H1 (cell line): Measurements from ENCODE around the gene E2F2. TPM values are rescaled to one million over a fixed set of nuclear protein-coding genes. Genes with fewer than 3 reads are reported as not detected.

Experiments
- CTCF ChIA-PET: fragments of 300-600 bp; sonication (Branson Sonifier 250); formaldehyde crosslinking; loops from one replicate; lab custom pipeline; 2021; ENCODE audit not compliant: partially characterized antibody; lab: Charles Lee
- POLR2A ChIA-PET: fragments of 300-600 bp; sonication (Branson Sonifier 250); formaldehyde crosslinking; loops from one replicate; lab custom pipeline; 2021; ENCODE audit warnings: inconsistent platforms; ENCODE audit not compliant: partially characterized antibody; lab: Charles Lee
- DNase-seq, 2 experiments: peaks; one replicate each; pipeline versions ENCODE4 v3.0.0 to v3.0.0-alpha.2; 2010 to 2022; ENCODE audit warnings: low spot score in 2 of 2, low read depth in 1 of 2, mixed read lengths in 1 of 2
- FAIRE-seq: peaks from 2 replicates; lab custom pipeline; 2011; peaks lifted over from hg19 to GRCh38; lab: Jason Lieb, UNC
- H2AFZ ChIP-seq: 2 replicates; pipeline ENCODE4 v1.8.1; 2012; ENCODE audit warnings: low read length, inconsistent platforms
- H2AK5ac ChIP-seq: 2 replicates; pipeline ENCODE4 v1.6.1; 2013; ENCODE audit warnings: low read depth, low read length
- H2BK120ac ChIP-seq: replicated peaks from 2 replicates; pipeline ENCODE3; 2013; ENCODE audit warnings: low read depth, low read length, inconsistent platforms
- H2BK12ac ChIP-seq: 2 replicates; pipeline ENCODE4 v1.6.1; 2013; ENCODE audit warnings: low read depth, low read length
- H2BK15ac ChIP-seq: 2 replicates; pipeline ENCODE4 v1.6.1; 2013; ENCODE audit warnings: low read length
- H2BK20ac ChIP-seq: 2 replicates; pipeline ENCODE4 v1.6.1; 2013; ENCODE audit warnings: low read length
- H2BK5ac ChIP-seq: 2 replicates; pipeline ENCODE4 v1.6.1; 2013; ENCODE audit warnings: low read depth, low read length
- H3K14ac ChIP-seq: 2 replicates; pipeline ENCODE4 v1.6.1; 2013; ENCODE audit warnings: inconsistent platforms; ENCODE audit not compliant: insufficient read length
- H3K18ac ChIP-seq: 2 replicates; pipeline ENCODE4 v1.6.1; 2013; ENCODE audit warnings: low read length; ENCODE audit errors: extremely low read depth
- H3K23ac ChIP-seq: 2 replicates; pipeline ENCODE4 v1.6.1; 2013; ENCODE audit warnings: inconsistent platforms; ENCODE audit not compliant: insufficient read length
- H3K23me2 ChIP-seq: 2 replicates; pipeline ENCODE4 v1.6.1; 2013; ENCODE audit warnings: low read depth, low read length
- H3K27ac ChIP-seq: 2 replicates; pipeline ENCODE4 v1.6.1; 2011; ENCODE audit warnings: low read depth, low read length, inconsistent platforms
- H3K27me3 ChIP-seq, 4 experiments: replicated peaks in 1 of 4; 1 replicate in 1 of 4; 2 replicates in 3 of 4; pipeline versions ENCODE4 v1.6.1 to v1.8.1; 2011 to 2013; ENCODE audit warnings: low read length in 3 of 4, mild to moderate bottlenecking in 3 of 4, inconsistent platforms in 2 of 4, mixed read lengths in 2 of 4, moderate library complexity in 1 of 4; ENCODE audit not compliant: control insufficient read depth in 3 of 4, insufficient read depth in 3 of 4; ENCODE audit errors: extremely low read depth in 1 of 4
- H3K36me3 ChIP-seq, 4 experiments: 2 replicates each; pipeline versions ENCODE4 v1.6.1 to v1.8.1; 2011 to 2013; ENCODE audit warnings: mild to moderate bottlenecking in 4 of 4, low read length in 3 of 4, moderate library complexity in 2 of 4, control low read depth in 1 of 4, inconsistent platforms in 1 of 4; ENCODE audit not compliant: insufficient read depth in 4 of 4, control insufficient read depth in 2 of 4
- H3K4ac ChIP-seq: replicated peaks from 2 replicates; pipeline ENCODE3; 2013; ENCODE audit warnings: low read length, low read depth, mixed read lengths, inconsistent platforms; ENCODE audit not compliant: insufficient read length
- H3K4me1 ChIP-seq, 4 experiments: replicated peaks in 1 of 4; 1 replicate in 1 of 4; 2 replicates in 3 of 4; pipeline versions ENCODE4 v1.6.1 to v1.8.1; 2011 to 2013; ENCODE audit warnings: low read length in 3 of 4, inconsistent platforms in 2 of 4, mixed read lengths in 1 of 4; ENCODE audit not compliant: insufficient read depth in 4 of 4, control insufficient read depth in 3 of 4
- H3K4me2 ChIP-seq, 2 experiments: 2 replicates each; pipeline versions ENCODE4 v1.6.1 to v1.8.1; 2011 to 2013; ENCODE audit warnings: low read depth in 2 of 2, low read length in 2 of 2, control low read depth in 1 of 2, inconsistent platforms in 1 of 2, mild to moderate bottlenecking in 1 of 2; ENCODE audit not compliant: insufficient read depth in 1 of 2
- H3K4me3 ChIP-seq, 4 experiments: fragments of 200-600, 300-600 bp in 1 of 4; sonication (generic), shearing (Covaris generic), sonication (Bioruptor Twin) in 1 of 4; 2 replicates each; pipeline versions ENCODE4 v1.5.1 to v1.8.1; 2011 to 2016; ENCODE audit warnings: low read length in 4 of 4, low read depth in 3 of 4, control low read depth in 2 of 4, inconsistent platforms in 2 of 4, mild to moderate bottlenecking in 2 of 4, mixed read lengths in 1 of 4, moderate library complexity in 1 of 4; ENCODE audit not compliant: insufficient read depth in 2 of 4; ENCODE audit errors: extremely low read depth in 1 of 4
- H3K56ac ChIP-seq: replicated peaks from 2 replicates; pipeline ENCODE3; 2013; ENCODE audit warnings: low read depth, mild to moderate bottlenecking, mixed read lengths, low read length, inconsistent platforms; ENCODE audit not compliant: insufficient read length
- H3K79me1 ChIP-seq: 2 replicates; pipeline ENCODE4 v1.6.1; 2013; ENCODE audit warnings: low read depth, low read length, control low read depth
- H3K79me2 ChIP-seq, 2 experiments: 2 replicates each; pipeline versions ENCODE4 v1.6.1 to v1.8.1; 2012 to 2013; ENCODE audit warnings: low read length in 2 of 2, mild to moderate bottlenecking in 2 of 2, inconsistent platforms in 1 of 2; ENCODE audit not compliant: insufficient read depth in 2 of 2, control insufficient read depth in 1 of 2
- H3K9ac ChIP-seq, 4 experiments: replicated peaks in 1 of 4; 1 replicate in 1 of 4; 2 replicates in 3 of 4; pipeline versions ENCODE4 v1.6.1 to v1.8.1; 2011 to 2013; ENCODE audit warnings: low read depth in 3 of 4, low read length in 3 of 4, control low read depth in 2 of 4, mild to moderate bottlenecking in 2 of 4, moderate library complexity in 2 of 4, inconsistent platforms in 1 of 4; ENCODE audit errors: extremely low read depth in 1 of 4
- H3K9me3 ChIP-seq, 2 experiments: 2 replicates each; pipeline versions ENCODE4 v1.6.1 to v1.8.1; 2012 to 2013; ENCODE audit warnings: mild to moderate bottlenecking in 2 of 2, moderate library complexity in 2 of 2, control low read depth in 1 of 2, inconsistent platforms in 1 of 2, low read depth in 1 of 2, low read length in 1 of 2, mixed read lengths in 1 of 2; ENCODE audit not compliant: insufficient read depth in 2 of 2
- H4K20me1 ChIP-seq, 2 experiments: replicated peaks in 1 of 2; 2 replicates each; pipeline versions ENCODE3 to v1.8.1; 2011 to 2013; ENCODE audit warnings: inconsistent platforms in 2 of 2, low read length in 2 of 2, mild to moderate bottlenecking in 1 of 2; ENCODE audit not compliant: insufficient read depth in 2 of 2, control insufficient read depth in 1 of 2
- H4K5ac ChIP-seq: 2 replicates; pipeline ENCODE4 v1.6.1; 2013; ENCODE audit warnings: low read length, low read depth, mixed read lengths, inconsistent platforms; ENCODE audit not compliant: insufficient read length
- H4K8ac ChIP-seq: 2 replicates; pipeline ENCODE4 v1.8.0; 2013; ENCODE audit warnings: mild to moderate bottlenecking, moderate library complexity, low read length, inconsistent platforms; ENCODE audit not compliant: insufficient read depth; ENCODE audit errors: extremely low read depth
- H4K91ac ChIP-seq: replicated peaks from 2 replicates; pipeline ENCODE3; 2013; ENCODE audit warnings: low read length, mixed read lengths, inconsistent platforms; ENCODE audit not compliant: insufficient read length
- RXRA ChIP-seq: IDR thresholded peaks from 2 replicates; pipeline ENCODE4 v1.6.1; 2011; ENCODE audit warnings: low read depth, mild to moderate bottlenecking, low read length, moderate library complexity; ENCODE audit not compliant: insufficient read depth
- WGBS, 2 experiments: shearing (Covaris generic) in 1 of 2; methylation state at CpG; one replicate each; pipeline versions ENCODE4 v1.1.6 to v1.1.7; 2013 to 2015; ENCODE audit warnings: low lambda C conversion rate in 2 of 2, mixed read lengths in 2 of 2, inconsistent platforms in 1 of 2, low coverage in 1 of 2, missing lambda C conversion rate in 1 of 2; ENCODE audit not compliant: insufficient replicate concordance in 2 of 2, insufficient coverage in 1 of 2, insufficient read length in 1 of 2; ENCODE audit errors: extremely low coverage in 1 of 2, missing lambda C conversion rate in 1 of 2; 5-methylcytosine and 5-hydroxymethylcytosine counted together
- polyA plus RNA-seq, 7 experiments: library from polyadenylated mRNA; depleted of rRNA in 3 of 7; stranded (reverse) in 5 of 7; unstranded in 2 of 7; fragments of >200 nt in 5 of 7; fragments of 200-250 nt in 2 of 7; gene quantifications; 1 replicate in 5 of 7; 2 replicates in 1 of 7; 4 replicates in 1 of 7; pipeline versions ENCODE4 v1.2.1 to v1.2.3, GENCODE V29; 2011 to 2013; ENCODE audit warnings: missing spikeins in 2 of 7, mixed read lengths in 2 of 7
- total RNA-seq: library from RNA; stranded (reverse); fragmentation: NEBNext Ultra II Directional; extraction: Animal tissue kit (Norgen Biotek cat#: 25700); gene quantifications from 2 replicates; pipeline ENCODE4 v1.2.1, GENCODE V29; 2021

The E2F2 gene
- total and polyA plus RNA-seq, 2 of the 8 experiments (the other 6 are each of a cell fraction or from before 2014, with no cell fraction given): 1.8 to 7.0 TPM

- Histone ChIP-seq H2BK120ac (no peak overlapping the region), H3K27me3 (peaks cover 0 to 5% (median 0%) of the 10 kb centered on the region in 4 experiments; a peak in 3 of 7 replicates), H2BK12ac (peak overlapping the region; percentile 64; the same call in 1 of the 2 replicates), H3K23ac (no peak overlapping the region), H4K20me1 (no peaks in the 10 kb centered on the region), H2BK15ac (no peak overlapping the region), H3K4me1 (peaks cover 3 to 20% (median 12%) of the 10 kb centered on the region in 4 experiments), H2AK5ac (0 out of 2 replicates have a peak overlapping the region, but pooled peaks have one; percentile 40), H3K9me3 (no peaks in the 10 kb centered on the region), H3K14ac (no peak overlapping the region), H3K4me3 (no peak overlapping the region), H3K23me2 (peaks cover 6% of the 10 kb centered on the region; the same call in 1 of the 2 replicates), H3K36me3 (no peaks in the 10 kb centered on the region), H3K79me2 (no peaks in the 10 kb centered on the region), H2BK20ac (no peak overlapping the region), H4K5ac (no peak overlapping the region), H2BK5ac (no peak overlapping the region), H2AFZ (no peak overlapping the region), H3K56ac (no peak overlapping the region), H3K18ac (no peak overlapping the region), H3K9ac (no peak overlapping the region), H3K27ac (no peak overlapping the region), H4K8ac (no peak overlapping the region), H4K91ac (no peak overlapping the region), H3K4me2 (no peak overlapping the region), H3K4ac (no peak overlapping the region), H3K79me1 (0 out of 2 replicates have a peak, but pooled peaks cover 2% of the 10 kb centered on the region)
- WGBS, 2 experiments: 95% methylated on average over 4 of the region's 4 CpGs; no CpG with 5 or more reads in 1 of the 2 experiments
- TF ChIP-seq RXRA: no peak
- FAIRE-seq (no peak), DNase-seq (no peak)
- ChIA-PET POLR2A (interaction anchor here (2.2 to 20.4 kb wide), 3 partner anchors 11 to 33 kb away, joined by 6 to 547 read pairs (median 283); partner anchors contain the start of gene ID3), CTCF (interaction anchor here (0.8 to 12.3 kb wide), 10 partner anchors 12 to 202 kb away, joined by 3 to 143 read pairs (median 4); partner anchors contain the start of gene ID3)
Measured at GRCh38 chr1:23570001-23570691, 39.1 kb upstream of the E2F2 start.
